Calu3 (cell line): ENCODE data around the gene TBL1XR1. TPM values are rescaled to one million over a fixed set of nuclear protein-coding genes. Genes with fewer than 3 reads are reported as not detected.

ENCODE experiments used
- BruUV-seq: library from RNA; stranded (reverse); fragments of 400-500 nt; replicated peaks from 2 replicates; lab custom pipeline; 2021; lab: Mats Ljungman, UMichigan
- CTCF ChIA-PET: fragments of 300-600 bp; sonication (Branson Sonifier 250); formaldehyde crosslinking; loops from one replicate; lab custom pipeline; 2022; ENCODE audit warnings: antibody characterized with exemption; lab: Charles Lee
- DNase-seq: peaks from one replicate; pipeline ENCODE4 v3.0.0; 2022
- H3K27ac Mint-ChIP-seq: one replicate; pipeline ENCODE4 v1.8.0; 2022; ENCODE audit warnings: mixed read lengths; ENCODE audit not compliant: unreplicated experiment
- H3K27me3 Mint-ChIP-seq: one replicate; pipeline ENCODE4 v1.8.0; 2022; ENCODE audit warnings: mixed read lengths; ENCODE audit not compliant: unreplicated experiment
- H3K36me3 Mint-ChIP-seq: one replicate; pipeline ENCODE4 v1.8.0; 2022; ENCODE audit warnings: mild to moderate bottlenecking, moderate library complexity, mixed read lengths; ENCODE audit not compliant: insufficient read depth, unreplicated experiment
- H3K4me1 Mint-ChIP-seq: one replicate; pipeline ENCODE4 v1.8.0; 2022; ENCODE audit warnings: mild to moderate bottlenecking, low read depth, mixed read lengths; ENCODE audit not compliant: unreplicated experiment
- H3K4me3 Mint-ChIP-seq: one replicate; pipeline ENCODE4 v1.8.0; 2022; ENCODE audit warnings: mild to moderate bottlenecking, low read depth, moderate library complexity, mixed read lengths; ENCODE audit not compliant: unreplicated experiment
- H3K9me3 Mint-ChIP-seq: one replicate; pipeline ENCODE4 v1.8.0; 2022; ENCODE audit warnings: low read depth, mixed read lengths; ENCODE audit not compliant: unreplicated experiment
- intact Hi-C: fragments of 100-400 bp; cut with micrococcal nuclease; formaldehyde crosslinking; loops from one replicate; pipeline ENCODE4 v1.10.0; 2022; ENCODE audit not compliant: unreplicated experiment
- total RNA-seq: library from RNA; stranded (reverse); gene quantifications from 2 replicates; pipeline ENCODE4 v1.2.3, GENCODE V29; 2022
- TF ChIP-seq, protein P1 (sequence below): fragments of 200-600 bp; IDR thresholded peaks from one replicate; pipeline ENCODE4 v1.8.0; 2022; ENCODE audit warnings: antibody characterized with exemption; ENCODE audit not compliant: unreplicated experiment

TBL1XR1 gene
- total RNA-seq, 1 experiment from 2014 or later: 206 TPM

DNA sequence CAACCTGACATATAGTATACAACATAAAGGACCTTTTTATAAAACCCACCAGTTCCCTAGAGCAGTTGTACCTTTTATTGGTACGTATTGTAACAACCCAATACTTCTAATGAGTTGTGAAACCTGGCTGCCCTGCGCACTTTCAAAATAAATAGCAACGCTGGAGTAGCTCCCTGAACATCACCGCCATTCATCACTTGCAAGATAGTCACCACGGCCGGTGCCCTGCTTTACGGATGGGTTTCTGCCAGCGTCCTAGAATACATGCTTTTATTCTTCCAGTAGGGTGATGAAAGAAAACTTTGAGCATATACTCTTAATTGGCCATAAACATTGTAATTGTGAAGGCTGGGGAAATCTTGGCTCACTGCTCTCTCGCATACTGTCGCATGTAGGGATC is 220.7 kb downstream of the TBL1XR1 start:
- TF ChIP-seq, protein P1, sequence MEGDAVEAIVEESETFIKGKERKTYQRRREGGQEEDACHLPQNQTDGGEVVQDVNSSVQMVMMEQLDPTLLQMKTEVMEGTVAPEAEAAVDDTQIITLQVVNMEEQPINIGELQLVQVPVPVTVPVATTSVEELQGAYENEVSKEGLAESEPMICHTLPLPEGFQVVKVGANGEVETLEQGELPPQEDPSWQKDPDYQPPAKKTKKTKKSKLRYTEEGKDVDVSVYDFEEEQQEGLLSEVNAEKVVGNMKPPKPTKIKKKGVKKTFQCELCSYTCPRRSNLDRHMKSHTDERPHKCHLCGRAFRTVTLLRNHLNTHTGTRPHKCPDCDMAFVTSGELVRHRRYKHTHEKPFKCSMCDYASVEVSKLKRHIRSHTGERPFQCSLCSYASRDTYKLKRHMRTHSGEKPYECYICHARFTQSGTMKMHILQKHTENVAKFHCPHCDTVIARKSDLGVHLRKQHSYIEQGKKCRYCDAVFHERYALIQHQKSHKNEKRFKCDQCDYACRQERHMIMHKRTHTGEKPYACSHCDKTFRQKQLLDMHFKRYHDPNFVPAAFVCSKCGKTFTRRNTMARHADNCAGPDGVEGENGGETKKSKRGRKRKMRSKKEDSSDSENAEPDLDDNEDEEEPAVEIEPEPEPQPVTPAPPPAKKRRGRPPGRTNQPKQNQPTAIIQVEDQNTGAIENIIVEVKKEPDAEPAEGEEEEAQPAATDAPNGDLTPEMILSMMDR: no peak
- CTCF ChIA-PET: no interaction called here
- Mint-ChIP-seq H3K27ac (no peak overlapping the region), H3K9me3 (no peaks in the 10 kb centered on the region), H3K36me3 (no peaks in the 10 kb centered on the region), H3K4me3 (no peak overlapping the region), H3K27me3 (no peaks in the 10 kb centered on the region), H3K4me1 (no peaks in the 10 kb centered on the region)
- BruUV-seq: no TSS peak
- intact Hi-C loops: no loop called here
- DNase-seq: no peak

DNA sequence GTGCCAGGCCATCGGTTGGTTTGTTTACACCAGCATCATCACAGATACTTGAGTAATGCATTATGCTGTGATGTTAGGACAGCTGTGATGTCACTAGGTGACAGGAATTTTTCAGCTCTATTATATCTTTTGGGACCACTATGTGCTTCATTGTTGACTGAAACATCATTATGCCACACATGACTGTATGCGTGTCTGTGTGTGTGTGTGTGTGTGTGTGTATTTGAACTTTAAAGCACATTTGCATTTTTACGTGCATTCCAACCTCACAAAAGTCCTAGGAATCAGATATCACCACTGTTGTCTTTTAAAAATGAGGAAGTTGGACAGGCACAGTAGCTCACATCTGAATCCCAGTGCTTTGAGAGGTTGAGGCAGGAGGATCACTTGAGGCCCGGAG is 223.0 kb downstream of the TBL1XR1 start:
- H3K4me1 Mint-ChIP-seq: no peaks in the 10 kb centered on the region
- TF ChIP-seq, protein P1: no peak
- H3K27me3 Mint-ChIP-seq: no peaks in the 10 kb centered on the region
- no TSS peak for BruUV-seq
- no peak overlapping the region for H3K27ac Mint-ChIP-seq
- H3K9me3 Mint-ChIP-seq: no peaks in the 10 kb centered on the region
- no peaks in the 10 kb centered on the region for H3K36me3 Mint-ChIP-seq
- CTCF ChIA-PET: interaction anchor here (0.7 kb wide), 1 partner anchor 44 kb away, joined by 3 read pairs; no protein-coding TSS in a partner anchor
- no peak overlapping the region for H3K4me3 Mint-ChIP-seq
- no peak for DNase-seq
- intact Hi-C loops: no loop called here

DNA sequence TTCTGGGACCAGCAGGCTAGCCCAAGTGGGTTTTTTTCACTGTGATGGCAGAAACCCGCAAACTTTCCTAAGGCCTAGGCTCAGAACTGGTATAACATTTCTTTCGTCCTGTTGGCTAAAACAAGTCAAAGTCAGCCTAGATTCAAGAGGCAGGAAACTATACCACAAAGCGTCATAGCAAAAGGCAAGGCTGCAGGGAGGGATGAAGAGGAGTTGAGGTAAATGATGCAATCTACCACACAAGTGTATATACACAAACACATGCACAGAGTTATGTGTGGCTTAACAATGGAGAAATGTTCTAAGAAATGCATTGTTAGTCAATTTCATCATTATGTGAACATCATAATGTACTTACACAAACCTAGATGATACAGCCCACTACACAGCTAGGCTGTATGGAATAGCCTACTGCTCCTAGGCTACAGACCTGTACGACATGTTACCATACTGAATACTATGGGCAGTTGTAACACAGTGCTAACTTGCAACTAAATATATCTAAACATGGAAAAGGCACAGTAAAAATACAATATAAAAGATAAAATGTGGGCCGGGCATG is 225.6 kb downstream of the TBL1XR1 start:
- Mint-ChIP-seq H3K4me3 (no peak overlapping the region), H3K36me3 (no peaks in the 10 kb centered on the region), H3K27ac (no peak overlapping the region), H3K4me1 (no peaks in the 10 kb centered on the region), H3K9me3 (no peaks in the 10 kb centered on the region), H3K27me3 (no peaks in the 10 kb centered on the region)
- no peak for DNase-seq
- intact Hi-C loops: no loop called here
- CTCF ChIA-PET: interaction anchor here (0.7 kb wide), 2 partner anchors 388 to 796 kb away, joined by 5 to 7 read pairs; no protein-coding TSS in a partner anchor
- no TSS peak for BruUV-seq
- TF ChIP-seq, protein P1: no peak

DNA sequence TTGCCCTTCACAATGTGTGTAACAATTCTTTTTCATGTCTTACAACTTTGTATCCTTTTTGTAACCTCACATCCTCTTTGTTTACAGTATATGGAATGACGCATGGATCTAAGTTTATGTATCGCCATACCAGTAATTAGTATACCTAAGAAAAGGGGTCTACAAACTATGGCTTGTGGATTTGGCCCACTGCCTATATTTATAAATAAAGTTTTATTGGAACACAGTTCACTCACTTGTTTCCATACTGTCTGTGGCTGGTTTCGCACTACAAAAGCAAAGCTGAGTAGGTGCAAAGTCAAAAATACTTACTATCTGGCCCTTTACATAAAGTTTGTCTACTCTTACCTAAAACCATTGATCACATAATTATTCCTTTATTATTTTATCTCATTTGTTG is 226.5 kb downstream of the TBL1XR1 start:
- no peak overlapping the region for H3K4me3 Mint-ChIP-seq
- no peaks in the 10 kb centered on the region for H3K36me3 Mint-ChIP-seq
- intact Hi-C loops: no loop called here
- TF ChIP-seq, protein P1: no peak
- no peak overlapping the region for H3K27ac Mint-ChIP-seq
- CTCF ChIA-PET: no interaction called here
- no peaks in the 10 kb centered on the region for H3K27me3 Mint-ChIP-seq
- no peaks in the 10 kb centered on the region for H3K4me1 Mint-ChIP-seq
- BruUV-seq: no TSS peak
- no peak for DNase-seq
- no peaks in the 10 kb centered on the region for H3K9me3 Mint-ChIP-seq
